GM23248 (cell line): Measurements from ENCODE around the gene TAF11L4. TPM values are rescaled to one million over a fixed set of nuclear protein-coding genes. Genes with fewer than 3 reads are reported as not detected.
"Not testable (repeated sequence)": the region's sequence is repeated elsewhere in the genome, so short reads cannot be mapped to it uniquely, and the experiment has no call there.

Experiments used
- DNase-seq: peaks from one replicate; pipeline ENCODE4 v3.0.0-alpha.2; 2015
- H2AFZ ChIP-seq: fragments of 200-600 bp; sonication (generic); 2 replicates; pipeline ENCODE4 v1.6.1; 2016; ENCODE audit warnings: antibody characterized with exemption
- H3F3A ChIP-seq: fragments of 200-600 bp; sonication (generic); 2 replicates; pipeline ENCODE4 v1.6.1; 2016; ENCODE audit warnings: mild to moderate bottlenecking, antibody characterized with exemption, mixed run types; ENCODE audit not compliant: insufficient read depth
- H3K27ac ChIP-seq: fragments of 200-600 bp; sonication (generic); 2 replicates; pipeline ENCODE4 v1.5.1; 2016; ENCODE audit warnings: mild to moderate bottlenecking
- H3K27me3 ChIP-seq: fragments of 200-600 bp; sonication (generic); replicated peaks from 2 replicates; pipeline ENCODE4 v1.6.1; 2016; ENCODE audit warnings: mild to moderate bottlenecking; ENCODE audit not compliant: insufficient read depth
- H3K36me3 ChIP-seq: fragments of 200-600 bp; sonication (generic); 2 replicates; pipeline ENCODE4 v1.6.1; 2016; ENCODE audit warnings: low read depth, mild to moderate bottlenecking
- H3K4me1 ChIP-seq: fragments of 200-600 bp; sonication (generic); 2 replicates; pipeline ENCODE4 v1.6.1; 2016; ENCODE audit warnings: mild to moderate bottlenecking; ENCODE audit not compliant: insufficient read depth
- H3K4me2 ChIP-seq: fragments of 200-600 bp; sonication (generic); one replicate; pipeline ENCODE4 v1.6.1; 2016; ENCODE audit warnings: mild to moderate bottlenecking; ENCODE audit not compliant: unreplicated experiment
- H3K4me3 ChIP-seq: fragments of 200-600 bp; sonication (generic); 2 replicates; pipeline ENCODE4 v1.5.1; 2016; ENCODE audit warnings: mild to moderate bottlenecking
- H3K79me2 ChIP-seq: fragments of 200-600 bp; sonication (generic); 2 replicates; pipeline ENCODE4 v1.6.1; 2016; ENCODE audit warnings: mild to moderate bottlenecking; ENCODE audit not compliant: insufficient read depth
- H3K9ac ChIP-seq: fragments of 200-600 bp; sonication (generic); 2 replicates; pipeline ENCODE4 v1.6.1; 2016; ENCODE audit warnings: mild to moderate bottlenecking
- H3K9me2 ChIP-seq: fragments of 200-600 bp; sonication (generic); 2 replicates; pipeline ENCODE4 v1.6.1; 2016; ENCODE audit warnings: mixed run types, mild to moderate bottlenecking, moderate library complexity; ENCODE audit not compliant: insufficient read depth
- H3K9me3 ChIP-seq: fragments of 200-600 bp; sonication (generic); one replicate; pipeline ENCODE4 v1.6.1; 2017; ENCODE audit warnings: low read depth
- H4K20me1 ChIP-seq: fragments of 200-600 bp; sonication (generic); 2 replicates; pipeline ENCODE4 v1.6.0; 2016; ENCODE audit not compliant: insufficient read depth
- WGBS, 2 experiments: methylation state at CpG; one replicate each; pipeline ENCODE4 v1.1.6; 2015 to 2017; ENCODE audit warnings: low lambda C conversion rate in 2 of 2, low coverage in 1 of 2; ENCODE audit errors: missing lambda C conversion rate in 2 of 2; 5-methylcytosine and 5-hydroxymethylcytosine counted together
- in situ Hi-C: fragments of 300-500 bp; cut with MboI; formaldehyde crosslinking; loops from 2 replicates; pipeline ENCODE4 v1.15.0; 2020
- polyA plus RNA-seq: library from polyadenylated mRNA; unstranded; fragments of >200 nt; fragmentation: Nextera tagmentation; extraction: Ambion mirVana; gene quantifications from 2 replicates; pipeline ENCODE4 v1.2.1, GENCODE V29; 2016
- small RNA-seq: library from RNA; depleted of rRNA; stranded (forward); fragments of <200 nt; gene quantifications from one replicate; pipeline ENCODE3, GENCODE V24; 2014; ENCODE audit warnings: low read depth, low replicate concordance
- total RNA-seq: library from RNA; depleted of rRNA; stranded (reverse); fragments of >200 nt; shearing (Covaris generic); gene quantifications from 2 replicates; pipeline ENCODE4 v1.2.3, GENCODE V29; 2014; rRNA removed

TAF11L4 gene
- total and polyA plus RNA-seq, 2 experiments from 2014 or later = not detected

GRCh38 chr5:17526504-17526903 lies 4.9 kb downstream of the TAF11L4 start:
- H3K4me2 ChIP-seq, H3K9ac ChIP-seq, H3K4me1 ChIP-seq, DNase-seq, H3F3A ChIP-seq, H3K9me2 ChIP-seq, H3K9me3 ChIP-seq, H2AFZ ChIP-seq, H3K79me2 ChIP-seq, H3K27ac ChIP-seq, H4K20me1 ChIP-seq, H3K36me3 ChIP-seq, in situ Hi-C loops, H3K27me3 ChIP-seq, H3K4me3 ChIP-seq: not testable (repeated sequence)
- 64 to 66% methylated on average over 13 of the region's 17 CpGs for WGBS, 2 experiments

- H3K27ac ChIP-seq, H3K79me2 ChIP-seq, H3K4me1 ChIP-seq, H3K9ac ChIP-seq, H3K4me2 ChIP-seq, H3K36me3 ChIP-seq, H3K9me3 ChIP-seq, H3K9me2 ChIP-seq, H2AFZ ChIP-seq, DNase-seq, H4K20me1 ChIP-seq, H3K27me3 ChIP-seq, H3F3A ChIP-seq, in situ Hi-C loops, H3K4me3 ChIP-seq: not testable (repeated sequence)
- no CpG with 5 or more reads among the region's 15 CpGs for WGBS, 2 experiments
These were observed 6.8 kb downstream of the TAF11L4 start, which contains the start of gene TAF11L6 for GRCh38 chr5:17528369-17528768. TAF11L6 (plus strand) TSS chr5:17528669.

Small RNA genes within 50 kb of the gene (small RNA-seq; reads per million reads assigned to genes)
- not detected for gene AC106774.3

Other genes starting within 250 kb of the TAF11L4 start
- gene TAF11L2, start 23.6 kb upstream of the TAF11L4 start, total RNA-seq = not detected in 2 replicates
- not detected in 2 replicates for gene TAF11L2, start 23.6 kb upstream of the TAF11L4 start, polyA plus RNA-seq
- gene TAF11L3, start 3.4 kb upstream of the TAF11L4 start, total RNA-seq = not detected in 2 replicates
- gene TAF11L3, start 3.4 kb upstream of the TAF11L4 start, polyA plus RNA-seq = not detected in 2 replicates
- gene TAF11L5, start 3.4 kb downstream of the TAF11L4 start, total RNA-seq = not detected in 2 replicates
- not detected in 2 replicates for gene TAF11L5, start 3.4 kb downstream of the TAF11L4 start, polyA plus RNA-seq
- gene TAF11L6, start 6.9 kb downstream of the TAF11L4 start, total RNA-seq = not detected in 2 replicates
- not detected in 2 replicates for gene TAF11L6, start 6.9 kb downstream of the TAF11L4 start, polyA plus RNA-seq
- not detected in 2 replicates for gene TAF11L7, start 64.0 kb downstream of the TAF11L4 start, total RNA-seq
- not detected in 2 replicates for gene TAF11L7, start 64.0 kb downstream of the TAF11L4 start, polyA plus RNA-seq
- gene TAF11L8, start 69.2 kb downstream of the TAF11L4 start, total RNA-seq = not detected in 2 replicates
- gene TAF11L8, start 69.2 kb downstream of the TAF11L4 start, polyA plus RNA-seq = not detected in 2 replicates
- not detected in 2 replicates for gene TAF11L9, start 72.6 kb downstream of the TAF11L4 start, total RNA-seq
- gene TAF11L9, start 72.6 kb downstream of the TAF11L4 start, polyA plus RNA-seq = not detected in 2 replicates
- not detected in 2 replicates for gene TAF11L10, start 76.0 kb downstream of the TAF11L4 start, total RNA-seq
- not detected in 2 replicates for gene TAF11L10, start 76.0 kb downstream of the TAF11L4 start, polyA plus RNA-seq
- gene TAF11L11, start 82.4 kb downstream of the TAF11L4 start, total RNA-seq = not detected in 2 replicates
- gene TAF11L11, start 82.4 kb downstream of the TAF11L4 start, polyA plus RNA-seq = not detected in 2 replicates
- gene TAF11L12, start 88.6 kb downstream of the TAF11L4 start, total RNA-seq = not detected in 2 replicates
- gene TAF11L12, start 88.6 kb downstream of the TAF11L4 start, polyA plus RNA-seq = not detected in 2 replicates
- gene TAF11L13, start 110.3 kb downstream of the TAF11L4 start, total RNA-seq = not detected in 2 replicates
- gene TAF11L13, start 110.3 kb downstream of the TAF11L4 start, polyA plus RNA-seq = not detected in 2 replicates
- gene TAF11L14, start 112.7 kb downstream of the TAF11L4 start, total RNA-seq = not detected in 2 replicates
- gene TAF11L14, start 112.7 kb downstream of the TAF11L4 start, polyA plus RNA-seq = not detected in 2 replicates